Measurements from ENCODE around the gene FAM227B.

Gene FAM227B

DNA sequence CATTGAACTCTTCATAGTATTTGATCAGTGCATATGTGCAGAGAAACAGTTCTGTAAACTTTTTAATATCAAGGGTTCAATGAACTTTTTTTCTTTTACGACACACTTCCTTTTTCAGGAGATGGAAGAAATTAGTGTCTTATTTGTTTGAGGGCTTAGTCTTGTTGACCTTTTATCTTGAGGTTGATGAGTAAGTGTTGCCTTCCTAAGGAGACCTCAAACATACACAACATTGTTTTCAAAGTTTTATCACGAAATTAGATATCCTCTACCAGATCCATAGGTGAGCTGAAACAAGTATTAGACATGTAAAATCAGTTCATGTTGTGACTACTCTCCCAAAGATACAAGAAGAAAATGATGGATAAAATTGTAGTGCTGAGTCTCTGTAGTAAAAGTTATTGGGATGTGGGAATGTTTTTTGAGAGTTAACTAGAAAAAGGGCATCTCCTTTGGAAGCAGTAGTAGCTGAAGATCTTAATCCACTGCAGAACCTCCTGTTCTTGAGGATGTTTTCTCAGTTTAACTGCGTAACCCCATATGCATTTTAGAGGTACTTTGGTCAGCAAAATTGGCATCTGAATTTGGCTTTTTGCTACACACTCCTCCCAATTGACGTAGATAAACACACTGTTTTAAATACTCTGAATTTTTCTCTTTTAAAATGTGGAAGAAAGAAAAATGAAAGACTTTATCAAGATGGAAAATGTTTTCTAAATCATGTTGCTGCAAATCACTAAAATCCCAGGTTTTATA lies 333.8 kb downstream of the FAM227B start:
- DNase-seq = no peak

DNA sequence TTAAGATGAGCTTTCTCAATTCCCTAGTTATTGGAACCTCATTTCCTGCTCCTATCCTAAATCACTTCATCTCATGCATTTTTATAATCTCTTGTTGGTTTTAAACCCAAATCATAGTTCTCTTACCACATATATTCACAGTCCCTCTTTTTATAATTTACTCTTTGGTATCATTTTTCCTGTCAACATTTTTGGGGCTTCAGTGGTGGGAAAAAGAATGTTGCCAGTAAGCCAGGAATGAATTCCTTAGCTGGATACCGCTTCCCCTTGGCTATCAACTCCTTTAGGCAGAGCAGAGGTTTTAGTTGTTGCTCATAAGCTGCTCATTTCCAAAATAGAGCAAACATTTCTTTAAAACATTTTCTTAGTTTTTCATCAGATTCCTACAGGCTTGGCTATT lies 338.3 kb downstream of the FAM227B start:
- DNase-seq = no peak

- DNase-seq = no peak
Measured at GRCh38 chr15:49279521-49280456, 340.8 kb downstream of the FAM227B start.

- no peak for DNase-seq
Measured at GRCh38 chr15:49278751-49279150, 341.9 kb downstream of the FAM227B start.
